GM21526 (cell line): Measurements from ENCODE around the gene ERV3-1.
"Not testable (repeated sequence)": the region's sequence is repeated elsewhere in the genome, so short reads cannot be mapped to it uniquely, and the experiment has no call there.

Source experiments
- ATAC-seq: cut with Tn5 transposase; IDR thresholded peaks from one replicate; pipeline ENCODE4 v1.9.1; 2021; ENCODE audit warnings: moderate library complexity; ENCODE audit not compliant: unreplicated experiment, low FRiP score

Gene ERV3-1

GRCh38 chr7:64944667-64945502 is 61.6 kb downstream of the ERV3-1 start:
- not testable (repeated sequence) for ATAC-seq
